Caco-2 (cell line): ENCODE data around the gene CHST3. TPM values are rescaled to one million over a fixed set of nuclear protein-coding genes. Genes with fewer than 3 reads are reported as not detected.

Experiments used
- BruUV-seq: library from RNA; stranded (reverse); fragments of 400-500 nt; replicated peaks from 2 replicates; lab custom pipeline; 2021; lab: Mats Ljungman, UMichigan
- CTCF ChIA-PET: fragments of 300-600 bp; sonication (Branson Sonifier 250); formaldehyde crosslinking; loops from one replicate; lab custom pipeline; 2022; ENCODE audit warnings: antibody characterized with exemption; lab: Charles Lee
- POLR2A ChIA-PET: fragments of 300-600 bp; sonication (Branson Sonifier 250); formaldehyde crosslinking; loops from one replicate; lab custom pipeline; 2022; ENCODE audit warnings: antibody characterized with exemption; lab: Charles Lee
- DNase-seq, 2 experiments: peaks; one replicate each; pipeline versions ENCODE4 v3.0.0 to v3.0.0-alpha.2; 2020 to 2022
- H3K27me3 ChIP-seq: replicated peaks from 2 replicates; pipeline ENCODE4 v1.6.0; 2011; ENCODE audit warnings: low read length; ENCODE audit not compliant: control insufficient read depth, insufficient read depth
- H3K36me3 ChIP-seq: 2 replicates; pipeline ENCODE4 v1.5.1; 2011; ENCODE audit warnings: low read length; ENCODE audit not compliant: control insufficient read depth, insufficient read depth
- H3K4me1 ChIP-seq: fragments of 250-450 bp; sonication (Bioruptor Pico); 2 replicates; pipeline ENCODE4 v1.5.1; 2020; ENCODE audit warnings: mild to moderate bottlenecking
- H3K4me3 ChIP-seq: 2 replicates; pipeline ENCODE4 v1.5.1; 2011; ENCODE audit warnings: low read depth, mild to moderate bottlenecking, control low read depth, low read length
- H3K9me3 ChIP-seq: fragments of 250-450 bp; sonication (Bioruptor Pico); 2 replicates; pipeline ENCODE4 v1.5.1; 2020; ENCODE audit warnings: mild to moderate bottlenecking, moderate library complexity
- H3K27ac Mint-ChIP-seq: one replicate; pipeline ENCODE4 v1.8.0; 2022; ENCODE audit warnings: mixed read lengths; ENCODE audit not compliant: unreplicated experiment
- H3K27me3 Mint-ChIP-seq: one replicate; pipeline ENCODE4 v1.8.0; 2022; ENCODE audit warnings: mixed read lengths; ENCODE audit not compliant: insufficient read depth, unreplicated experiment
- H3K36me3 Mint-ChIP-seq: one replicate; pipeline ENCODE4 v1.8.0; 2022; ENCODE audit warnings: mild to moderate bottlenecking, mixed read lengths; ENCODE audit not compliant: insufficient read depth, unreplicated experiment
- H3K4me1 Mint-ChIP-seq: one replicate; pipeline ENCODE4 v1.8.0; 2022; ENCODE audit warnings: low read depth, mixed read lengths; ENCODE audit not compliant: unreplicated experiment
- H3K4me3 Mint-ChIP-seq: one replicate; pipeline ENCODE4 v1.8.0; 2022; ENCODE audit warnings: mild to moderate bottlenecking, moderate library complexity, mixed read lengths; ENCODE audit not compliant: unreplicated experiment
- H3K9me3 Mint-ChIP-seq: one replicate; pipeline ENCODE4 v1.8.0; 2022; ENCODE audit warnings: mixed read lengths; ENCODE audit not compliant: unreplicated experiment
- CTCF ChIP-seq, 2 experiments: fragments of 200-600 bp in 1 of 2; IDR thresholded peaks; 1 replicate in 1 of 2; 2 replicates in 1 of 2; pipeline versions ENCODE4 v1.5.1 to v1.8.0; 2011 to 2022; ENCODE audit warnings: antibody characterized with exemption in 1 of 2, control low read depth in 1 of 2, inconsistent platforms in 1 of 2, low read depth in 1 of 2, low read length in 1 of 2, mild to moderate bottlenecking in 1 of 2, moderate library complexity in 1 of 2; ENCODE audit not compliant: insufficient read depth in 1 of 2, severe bottlenecking in 1 of 2, unreplicated experiment in 1 of 2
- intact Hi-C: fragments of 100-400 bp; cut with micrococcal nuclease; formaldehyde crosslinking; loops from one replicate; pipeline ENCODE4 v1.10.0; 2022; ENCODE audit not compliant: unreplicated experiment
- total RNA-seq: library from RNA; stranded (reverse); gene quantifications from 2 replicates; pipeline ENCODE4 v1.2.3, GENCODE V29; 2022

Gene CHST3
- total RNA-seq, 1 experiment from 2014 or later, result 46.0 TPM

GRCh38 chr10:72025400-72025799 lies 61.2 kb downstream of the CHST3 start:
- Mint-ChIP-seq H3K4me3 (no peak overlapping the region), H3K27ac (no peak overlapping the region), H3K36me3 (peaks cover 5% of the 10 kb centered on the region), H3K9me3 (peaks cover 9% of the 10 kb centered on the region), H3K27me3 (no peaks in the 10 kb centered on the region), H3K4me1 (peaks cover 21% of the 10 kb centered on the region)
- no peak for DNase-seq
- intact Hi-C loops, result no loop called here
- CTCF ChIA-PET, result interaction anchor here (1.4 to 2.2 kb wide), 2 partner anchors 13 to 23 kb away, joined by 3 to 10 read pairs; no protein-coding TSS in a partner anchor
- TF ChIP-seq CTCF (IDR thresholded peaks at IDR 0.05; ENCODE audit: insufficient read depth in 1 of 2, low read depth in 1 of 2, low read length in 1 of 2, severe bottlenecking in 1 of 2, unreplicated experiment in 1 of 2), result no peak
- Histone ChIP-seq H3K9me3 (no peaks in the 10 kb centered on the region), H3K4me1 (peaks cover 41% of the 10 kb centered on the region), H3K4me3 (no peak overlapping the region), H3K36me3 (no peaks in the 10 kb centered on the region), H3K27me3 (no peaks in the 10 kb centered on the region)
- no TSS peak for BruUV-seq
- POLR2A ChIA-PET, result no interaction called here

GRCh38 chr10:72025832-72026231 lies 61.6 kb downstream of the CHST3 start:
- Histone ChIP-seq H3K36me3 (no peaks in the 10 kb centered on the region), H3K27me3 (no peaks in the 10 kb centered on the region), H3K4me1 (peaks cover 45% of the 10 kb centered on the region), H3K4me3 (no peak overlapping the region), H3K9me3 (no peaks in the 10 kb centered on the region)
- BruUV-seq, result no TSS peak
- DNase-seq, result no peak
- H3K27ac Mint-ChIP-seq, result no peak overlapping the region
- H3K36me3 Mint-ChIP-seq, result peaks cover 5% of the 10 kb centered on the region
- POLR2A ChIA-PET, result no interaction called here
- H3K4me3 Mint-ChIP-seq, result no peak overlapping the region
- CTCF ChIA-PET, result interaction anchor here (1.0 to 2.2 kb wide), 4 partner anchors 12 to 213 kb away, joined by 3 to 10 read pairs (median 4); no protein-coding TSS in a partner anchor
- no peaks in the 10 kb centered on the region for H3K27me3 Mint-ChIP-seq
- intact Hi-C loops, result no loop called here
- peaks cover 25% of the 10 kb centered on the region for H3K4me1 Mint-ChIP-seq
- no peak for TF ChIP-seq CTCF (IDR thresholded peaks at IDR 0.05; ENCODE audit: insufficient read depth in 1 of 2, low read depth in 1 of 2, low read length in 1 of 2, severe bottlenecking in 1 of 2, unreplicated experiment in 1 of 2)
- H3K9me3 Mint-ChIP-seq, result peaks cover 8% of the 10 kb centered on the region

GRCh38 chr10:72026278-72027111 lies 62.3 kb downstream of the CHST3 start:
- H3K4me1 ChIP-seq, result peaks cover 52% of the 10 kb centered on the region
- H3K27me3 Mint-ChIP-seq, result no peaks in the 10 kb centered on the region
- no peak overlapping the region for H3K4me3 Mint-ChIP-seq
- no peak for DNase-seq
- no peaks in the 10 kb centered on the region for H3K27me3 ChIP-seq
- H3K36me3 Mint-ChIP-seq, result peaks cover 5% of the 10 kb centered on the region
- no peak for TF ChIP-seq CTCF (IDR thresholded peaks at IDR 0.05; ENCODE audit: insufficient read depth in 1 of 2, low read depth in 1 of 2, low read length in 1 of 2, severe bottlenecking in 1 of 2, unreplicated experiment in 1 of 2)
- peaks cover 32% of the 10 kb centered on the region for H3K4me1 Mint-ChIP-seq
- intact Hi-C loops, result no loop called here
- H3K4me3 ChIP-seq, result no peak overlapping the region
- no peaks in the 10 kb centered on the region for H3K36me3 ChIP-seq
- H3K27ac Mint-ChIP-seq, result no peak overlapping the region
- CTCF ChIA-PET, result interaction anchor here (1.0 to 1.4 kb wide), 3 partner anchors 12 to 213 kb away, joined by 3 to 4 read pairs (median 3); no protein-coding TSS in a partner anchor
- H3K9me3 ChIP-seq, result no peaks in the 10 kb centered on the region
- POLR2A ChIA-PET, result no interaction called here
- no TSS peak for BruUV-seq
- H3K9me3 Mint-ChIP-seq, result peaks cover 2% of the 10 kb centered on the region
